Endodermal cell (in vitro differentiated cells): ENCODE results near the gene PLPPR4. TPM values are rescaled to one million over a fixed set of nuclear protein-coding genes. Genes with fewer than 3 reads are reported as not detected.

Experiments
- DNase-seq: peaks from one replicate; pipeline ENCODE4 v3.0.0-alpha.2; 2017
- H3K27ac ChIP-seq: 2 replicates; pipeline ENCODE4 v1.5.1; 2013; ENCODE audit warnings: mild to moderate bottlenecking, low read depth, low read length, moderate library complexity
- H3K27me3 ChIP-seq: 2 replicates; pipeline ENCODE4 v1.6.1; 2013; ENCODE audit warnings: mild to moderate bottlenecking, low read length, moderate library complexity; ENCODE audit not compliant: insufficient read depth, control insufficient read depth, poor library complexity, severe bottlenecking
- H3K36me3 ChIP-seq: 2 replicates; pipeline ENCODE4 v1.7.0; 2013; ENCODE audit warnings: mild to moderate bottlenecking, low read length, moderate library complexity; ENCODE audit not compliant: control insufficient read depth, insufficient read depth
- H3K4me1 ChIP-seq: one replicate; pipeline ENCODE4 v1.7.0; 2013; ENCODE audit warnings: low read length; ENCODE audit not compliant: control insufficient read depth, insufficient read depth
- H3K4me3 ChIP-seq: 2 replicates; pipeline ENCODE4 v1.5.1; 2013; ENCODE audit warnings: mild to moderate bottlenecking, low read length, moderate library complexity
- H3K9ac ChIP-seq: 2 replicates; pipeline ENCODE4 v1.6.1; 2013; ENCODE audit warnings: mild to moderate bottlenecking, low read length, moderate library complexity; ENCODE audit not compliant: poor library complexity, severe bottlenecking; ENCODE audit errors: extremely low read depth
- H3K9me3 ChIP-seq: 2 replicates; pipeline ENCODE4 v1.6.1; 2013; ENCODE audit warnings: mild to moderate bottlenecking, low read length, moderate library complexity; ENCODE audit not compliant: control insufficient read depth
- H3K27ac Mint-ChIP-seq: 2 replicates; pipeline ENCODE4 v1.8.0; 2020; ENCODE audit warnings: mixed read lengths
- H3K27me3 Mint-ChIP-seq: 2 replicates; pipeline ENCODE4 v1.8.0; 2021; ENCODE audit warnings: mild to moderate bottlenecking, mixed read lengths; ENCODE audit not compliant: insufficient read depth
- H3K36me3 Mint-ChIP-seq: 2 replicates; pipeline ENCODE4 v1.8.0; 2020; ENCODE audit warnings: low read depth, mixed read lengths
- H3K4me1 Mint-ChIP-seq: 2 replicates; pipeline ENCODE4 v1.8.0; 2020; ENCODE audit warnings: mixed read lengths
- H3K4me3 Mint-ChIP-seq: 2 replicates; pipeline ENCODE4 v1.8.0; 2020; ENCODE audit warnings: mild to moderate bottlenecking, moderate library complexity, mixed read lengths
- H3K9me3 Mint-ChIP-seq: 2 replicates; pipeline ENCODE4 v1.8.0; 2020; ENCODE audit warnings: mild to moderate bottlenecking, mixed read lengths
- CTCF ChIP-seq: fragments of 200-600 bp; sonication (generic); conservative IDR thresholded peaks from 2 replicates; pipeline ENCODE4 v1.5.0; 2021; ENCODE audit warnings: antibody characterized with exemption, mild to moderate bottlenecking
- WGBS, 2 experiments: methylation state at CpG; one replicate each; pipeline versions ENCODE4 v1.1.5 to v1.1.7; 2013; ENCODE audit warnings: missing lambda C conversion rate in 2 of 2, mixed read lengths in 1 of 2; ENCODE audit not compliant: insufficient coverage in 1 of 2, insufficient read length in 1 of 2; 5-methylcytosine and 5-hydroxymethylcytosine counted together
- total RNA-seq, 2 donors: library from RNA; stranded (reverse); fragmentation: NEBNext Ultra II Directional in 1 of 2; extraction: Animal tissue kit (Norgen Biotek cat#: 25700) in 1 of 2; gene quantifications; 2 replicates in 1 of 2; 3 replicates in 1 of 2; pipeline ENCODE4 v1.2.1, GENCODE V29; 2021

Gene PLPPR4
- total RNA-seq, 2 donors from 2014 or later, result 0.20 TPM; not detected in 1

- H3K4me3 Mint-ChIP-seq, result no peak overlapping the region
- H3K27me3 Mint-ChIP-seq, result peaks cover 59% of the 10 kb centered on the region
- no peak overlapping the region for H3K27ac Mint-ChIP-seq
- Histone ChIP-seq H3K9me3 (peaks cover 10% of the 10 kb centered on the region), H3K9ac (no peak overlapping the region), H3K4me3 (no peak overlapping the region), H3K36me3 (no peaks in the 10 kb centered on the region), H3K27ac (no peak overlapping the region), H3K4me1 (no peaks in the 10 kb centered on the region), H3K27me3 (peaks cover 57% of the 10 kb centered on the region)
- no peak for TF ChIP-seq CTCF
- no peaks in the 10 kb centered on the region for H3K36me3 Mint-ChIP-seq
- no peaks in the 10 kb centered on the region for H3K9me3 Mint-ChIP-seq
- WGBS, 2 experiments, result 95 to 100% methylated on average over 1 of the region's 2 CpGs
- H3K4me1 Mint-ChIP-seq, result no peaks in the 10 kb centered on the region
- DNase-seq, result no peak
These were observed 36.1 kb upstream of the PLPPR4 start for GRCh38 chr1:99228153-99228552.

GRCh38 chr1:99229122-99229521 is 35.2 kb upstream of the PLPPR4 start:
- Histone ChIP-seq H3K27ac (no peak overlapping the region), H3K36me3 (no peaks in the 10 kb centered on the region), H3K4me3 (no peak overlapping the region), H3K9me3 (peaks cover 10% of the 10 kb centered on the region), H3K4me1 (no peaks in the 10 kb centered on the region), H3K27me3 (peaks cover 47% of the 10 kb centered on the region), H3K9ac (no peak overlapping the region)
- Mint-ChIP-seq H3K36me3 (no peaks in the 10 kb centered on the region), H3K4me3 (no peak overlapping the region), H3K4me1 (no peaks in the 10 kb centered on the region), H3K9me3 (no peaks in the 10 kb centered on the region), H3K27ac (no peak overlapping the region), H3K27me3 (peaks cover 49% of the 10 kb centered on the region)
- WGBS, 2 experiments, result 88% methylated on average over 3 of the region's 3 CpGs; no CpG with 5 or more reads in 1 of the 2 experiments
- no peak for TF ChIP-seq CTCF
- DNase-seq, result no peak

- Histone ChIP-seq H3K36me3 (no peaks in the 10 kb centered on the region), H3K9me3 (no peaks in the 10 kb centered on the region), H3K4me3 (no peak overlapping the region), H3K27ac (no peak overlapping the region), H3K27me3 (peaks cover 36% of the 10 kb centered on the region), H3K9ac (no peak overlapping the region), H3K4me1 (no peaks in the 10 kb centered on the region)
- no peak for TF ChIP-seq CTCF
- H3K27me3 Mint-ChIP-seq, result peaks cover 36% of the 10 kb centered on the region
- no peaks in the 10 kb centered on the region for H3K9me3 Mint-ChIP-seq
- no peak overlapping the region for H3K4me3 Mint-ChIP-seq
- no peaks in the 10 kb centered on the region for H3K4me1 Mint-ChIP-seq
- DNase-seq, result no peak
- H3K27ac Mint-ChIP-seq, result no peak overlapping the region
- H3K36me3 Mint-ChIP-seq, result no peaks in the 10 kb centered on the region
These were observed 33.6 kb upstream of the PLPPR4 start for GRCh38 chr1:99230695-99231094.
